Skeletal muscle satellite cell (primary cell): ENCODE measurements around the gene CAPN9.
A peak's percentile ranks its signal among the peaks of the same experiment; 100 is the strongest.

Experiments used
- H3K27me3 ChIP-seq: 2 replicates; pipeline ENCODE4 v1.7.0; 2013; ENCODE audit warnings: low read length; ENCODE audit not compliant: control insufficient read depth, insufficient read depth
- H3K36me3 ChIP-seq: 2 replicates; pipeline ENCODE4 v1.7.0; 2013; ENCODE audit warnings: mild to moderate bottlenecking, control low read depth, low read length; ENCODE audit not compliant: insufficient read depth
- H3K4me1 ChIP-seq: 2 replicates; pipeline ENCODE4 v1.7.0; 2013; ENCODE audit warnings: low read length; ENCODE audit not compliant: control insufficient read depth, insufficient read depth
- H3K4me2 ChIP-seq: 2 replicates; pipeline ENCODE4 v1.7.0; 2013; ENCODE audit warnings: mild to moderate bottlenecking, low read length
- H3K4me3 ChIP-seq: 2 replicates; pipeline ENCODE4 v1.7.0; 2013; ENCODE audit warnings: low read length
- H3K9ac ChIP-seq: 2 replicates; pipeline ENCODE4 v1.7.0; 2013; ENCODE audit warnings: mild to moderate bottlenecking, low read depth, low read length, moderate library complexity
- H3K9me3 ChIP-seq: replicated peaks from 2 replicates; pipeline ENCODE4 v1.7.0; 2013; ENCODE audit warnings: mild to moderate bottlenecking, control low read depth, low read length

Gene CAPN9

DNA sequence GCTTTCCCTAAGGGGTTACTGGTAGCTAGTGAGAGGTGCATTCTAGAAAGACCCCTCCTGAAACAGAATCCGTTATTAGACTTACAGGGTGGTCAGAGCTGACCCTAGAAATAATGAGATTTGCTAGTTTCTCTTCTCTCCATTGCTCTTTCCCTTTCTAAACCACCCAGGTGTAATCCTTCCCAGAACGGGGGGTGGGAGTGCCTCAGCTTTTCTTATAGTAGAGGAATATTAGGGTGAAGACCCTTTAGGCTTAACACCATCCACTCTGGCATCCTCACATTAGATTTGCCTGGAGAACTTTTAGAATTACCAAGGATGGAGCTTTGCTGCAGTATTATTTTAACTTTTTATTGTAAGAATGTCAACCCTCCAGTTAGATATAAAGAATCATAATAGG, 49.4 kb downstream of the CAPN9 start:
- no peaks in the 10 kb centered on the region for H3K9me3 ChIP-seq
- no peak overlapping the region for H3K4me2 ChIP-seq

DNA sequence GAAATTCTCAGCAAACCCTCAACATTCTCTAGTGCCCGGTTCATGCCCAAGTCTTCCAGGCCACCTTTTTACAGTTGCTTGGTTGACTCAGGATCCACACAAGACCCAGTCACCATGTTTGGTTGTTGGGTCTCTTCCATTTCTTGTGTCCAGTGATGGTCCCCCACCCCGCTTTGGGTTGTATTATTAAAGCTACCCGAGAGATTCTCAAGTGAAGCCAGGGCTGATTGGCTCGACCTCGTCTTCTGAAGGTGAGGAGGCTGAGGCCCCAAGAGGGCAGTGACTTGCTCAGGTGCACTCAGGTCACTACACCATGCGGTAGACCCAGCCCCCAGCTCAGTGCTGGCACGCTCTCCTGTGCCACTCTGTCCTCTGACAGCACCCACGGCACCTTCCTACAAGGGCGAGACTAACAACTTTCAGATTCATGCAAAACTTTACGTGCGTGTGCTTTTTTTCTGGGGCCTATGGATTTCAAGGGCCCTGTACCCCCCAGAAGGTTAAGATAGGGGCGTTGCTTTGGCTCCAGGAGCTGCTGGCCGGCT, 50.3 kb downstream of the CAPN9 start:
- Histone ChIP-seq H3K4me3 (no peak overlapping the region), H3K4me2 (no peak overlapping the region), H3K27me3 (peaks cover 2% of the 10 kb centered on the region), H3K9ac (no peak overlapping the region), H3K9me3 (no peaks in the 10 kb centered on the region), H3K36me3 (no peaks in the 10 kb centered on the region), H3K4me1 (no peaks in the 10 kb centered on the region)

More for the DNA sequence above, 49.4 kb downstream of the CAPN9 start:
- Histone ChIP-seq H3K36me3 (no peaks in the 10 kb centered on the region), H3K27me3 (peaks cover 2% of the 10 kb centered on the region), H3K4me3 (no peak overlapping the region), H3K4me1 (no peaks in the 10 kb centered on the region), H3K9ac (no peak overlapping the region)

DNA sequence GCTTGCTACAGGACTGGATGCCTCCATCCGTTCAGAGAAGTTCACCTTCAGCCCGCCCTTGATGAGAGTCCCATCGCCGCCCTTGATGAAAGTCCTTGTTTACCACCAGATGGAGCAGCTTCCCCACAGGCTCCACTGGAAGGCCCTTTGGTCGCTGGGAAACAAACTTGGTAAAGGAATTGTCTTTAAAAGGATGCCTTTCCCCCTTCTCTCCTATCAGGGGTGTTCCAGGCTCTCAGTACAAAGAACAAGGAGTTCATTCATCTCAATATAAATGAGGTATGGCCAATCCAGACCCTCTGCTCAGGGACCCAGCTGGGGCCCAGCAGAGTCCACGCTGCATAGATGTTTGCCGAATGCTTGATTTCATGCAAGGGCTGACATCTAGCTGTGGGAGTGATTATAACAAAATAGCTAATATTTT, 50.8 kb downstream of the CAPN9 start:
- Histone ChIP-seq H3K36me3 (no peaks in the 10 kb centered on the region), H3K27me3 (peaks cover 2% of the 10 kb centered on the region), H3K4me3 (no peak overlapping the region), H3K9ac (no peak overlapping the region), H3K4me1 (no peaks in the 10 kb centered on the region), H3K9me3 (no peaks in the 10 kb centered on the region), H3K4me2 (peak overlapping the region; percentile 36)

DNA sequence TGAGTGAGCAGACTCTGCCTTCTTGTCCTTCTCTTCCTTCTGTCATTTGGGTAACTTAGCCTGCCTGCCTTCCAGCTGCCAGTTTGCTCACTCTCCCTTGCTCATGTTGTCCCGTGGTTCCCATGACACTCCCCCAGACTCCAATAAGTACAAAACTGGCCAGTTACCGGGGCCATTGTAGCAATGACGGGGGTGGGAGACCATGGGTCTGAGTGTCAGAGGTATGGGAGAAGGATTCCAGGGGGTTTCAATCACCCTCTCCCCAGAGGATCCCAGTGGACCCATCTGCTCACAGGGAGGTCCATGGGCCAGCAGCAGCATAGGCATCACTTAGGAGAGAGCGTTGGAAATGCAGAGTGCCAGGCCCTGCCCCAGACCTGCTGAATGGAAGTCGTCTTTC, 51.3 kb downstream of the CAPN9 start:
- peaks cover 2% of the 10 kb centered on the region for H3K27me3 ChIP-seq

DNA sequence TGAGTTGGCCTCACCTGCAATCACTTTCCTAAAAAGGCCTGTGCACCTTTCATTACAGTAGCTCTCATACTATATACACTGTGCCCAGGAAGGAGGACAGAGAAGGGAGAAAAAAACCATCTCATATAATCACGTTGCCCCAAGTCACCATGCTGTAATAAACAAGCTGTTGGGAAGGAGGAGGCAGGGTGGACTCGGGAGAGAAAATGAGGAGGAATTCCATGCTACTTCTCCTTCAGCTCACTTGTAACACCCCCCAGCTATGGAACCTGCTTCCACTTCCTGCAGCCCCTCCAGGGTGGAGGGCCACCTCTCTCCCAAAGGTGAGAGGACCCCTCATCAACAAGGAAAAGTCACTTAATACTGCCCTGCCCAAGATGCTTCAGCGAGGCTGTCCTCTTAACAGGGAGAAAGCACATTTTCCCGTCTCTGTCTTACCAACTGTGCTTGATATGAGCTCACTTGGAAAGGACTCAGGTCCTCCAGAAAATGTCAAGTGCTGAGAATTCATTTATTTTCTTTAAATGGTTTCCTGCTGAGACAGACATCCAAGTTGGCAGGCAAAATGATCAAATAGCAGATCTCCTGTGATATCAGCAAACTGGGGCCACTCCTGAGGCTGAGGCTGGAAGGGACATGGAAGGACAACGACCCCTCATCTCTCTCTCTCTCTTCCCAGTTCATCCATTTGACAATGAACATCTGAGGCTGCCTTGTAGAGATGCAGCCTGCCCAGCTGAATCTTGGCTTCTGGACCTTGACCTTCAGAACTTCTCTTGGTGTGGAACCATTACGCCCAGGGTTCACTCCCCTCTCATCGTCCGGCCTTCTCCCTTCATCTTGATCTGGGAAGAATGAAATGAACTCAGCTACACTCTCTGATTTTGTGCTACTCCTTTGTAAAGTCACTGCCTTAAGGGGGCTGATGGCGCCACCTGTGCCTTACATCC, 54.0 kb downstream of the CAPN9 start:
- Histone ChIP-seq H3K36me3 (no peaks in the 10 kb centered on the region), H3K4me2 (no peak overlapping the region), H3K27me3 (no peaks in the 10 kb centered on the region), H3K4me1 (no peaks in the 10 kb centered on the region), H3K4me3 (no peak overlapping the region), H3K9me3 (no peaks in the 10 kb centered on the region), H3K9ac (no peak overlapping the region)

More for the DNA sequence above, 51.3 kb downstream of the CAPN9 start:
- Histone ChIP-seq H3K36me3 (no peaks in the 10 kb centered on the region), H3K4me1 (no peaks in the 10 kb centered on the region), H3K4me2 (no peak overlapping the region), H3K9ac (no peak overlapping the region), H3K4me3 (no peak overlapping the region), H3K9me3 (no peaks in the 10 kb centered on the region)

DNA sequence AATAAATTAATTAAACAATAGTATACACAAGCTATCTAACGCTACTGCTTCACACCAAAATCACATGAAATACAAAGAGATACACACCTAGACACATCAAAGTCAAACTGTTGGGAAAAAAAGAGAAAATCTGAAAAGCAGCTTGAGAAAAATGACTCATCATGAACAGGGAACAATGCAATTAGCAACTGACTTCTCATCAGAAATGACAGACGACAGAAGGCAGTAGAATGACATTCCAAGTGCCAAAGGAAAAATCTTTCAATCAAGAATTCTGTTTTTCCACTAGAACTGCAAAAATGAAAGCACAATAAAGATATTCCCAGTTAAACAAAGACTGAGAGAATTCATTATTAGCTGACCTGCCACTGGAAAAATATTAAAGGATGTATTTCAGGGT, 57.2 kb downstream of the CAPN9 start:
- Histone ChIP-seq H3K4me3 (no peak overlapping the region), H3K4me1 (no peaks in the 10 kb centered on the region), H3K27me3 (no peaks in the 10 kb centered on the region), H3K9ac (no peak overlapping the region), H3K9me3 (no peaks in the 10 kb centered on the region), H3K36me3 (no peaks in the 10 kb centered on the region), H3K4me2 (no peak overlapping the region)

DNA sequence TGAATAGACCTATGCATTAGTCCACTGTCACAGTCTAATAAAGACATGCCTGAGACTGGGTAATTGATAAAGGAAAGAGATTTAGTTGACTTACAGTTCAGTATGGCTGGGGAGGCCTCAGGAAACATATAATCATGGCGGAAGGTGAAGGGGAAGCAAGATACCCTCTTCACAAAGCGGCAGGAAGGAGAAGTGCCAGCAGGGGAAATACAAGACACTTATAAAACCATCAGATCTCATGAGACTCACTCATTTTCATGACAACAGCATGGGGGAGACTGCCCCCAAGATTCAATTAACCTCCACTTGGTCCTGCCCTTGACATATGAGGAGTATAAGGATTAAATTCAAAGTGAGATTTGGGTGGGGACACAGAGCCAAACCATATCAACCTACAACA, 59.4 kb downstream of the CAPN9 start:
- Histone ChIP-seq H3K4me3 (no peak overlapping the region), H3K36me3 (no peaks in the 10 kb centered on the region), H3K9ac (no peak overlapping the region), H3K9me3 (no peaks in the 10 kb centered on the region), H3K27me3 (no peaks in the 10 kb centered on the region), H3K4me1 (no peaks in the 10 kb centered on the region), H3K4me2 (no peak overlapping the region)

DNA sequence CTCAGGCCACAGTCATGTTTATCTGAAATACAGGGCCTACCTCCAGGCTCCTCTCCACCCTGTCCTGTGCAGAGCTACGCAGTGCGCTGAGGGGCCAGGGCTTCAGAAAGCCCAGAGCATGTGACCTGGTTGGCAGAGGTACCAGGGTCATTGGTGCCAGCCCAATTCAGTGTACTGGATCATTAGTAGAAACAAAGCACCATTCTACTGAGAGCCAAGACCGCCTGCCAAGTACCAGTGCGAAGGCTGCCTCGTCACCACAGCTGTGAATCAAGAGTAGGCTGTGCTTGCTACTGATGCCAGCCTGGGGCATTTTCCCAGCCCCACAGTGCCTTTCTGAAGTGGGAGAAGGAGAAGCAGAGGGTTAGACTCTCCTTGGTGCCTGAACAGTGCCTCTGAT, 59.8 kb downstream of the CAPN9 start:
- Histone ChIP-seq H3K4me1 (no peaks in the 10 kb centered on the region), H3K9me3 (no peaks in the 10 kb centered on the region), H3K9ac (no peak overlapping the region), H3K36me3 (no peaks in the 10 kb centered on the region), H3K4me2 (no peak overlapping the region), H3K4me3 (no peak overlapping the region), H3K27me3 (no peaks in the 10 kb centered on the region)

DNA sequence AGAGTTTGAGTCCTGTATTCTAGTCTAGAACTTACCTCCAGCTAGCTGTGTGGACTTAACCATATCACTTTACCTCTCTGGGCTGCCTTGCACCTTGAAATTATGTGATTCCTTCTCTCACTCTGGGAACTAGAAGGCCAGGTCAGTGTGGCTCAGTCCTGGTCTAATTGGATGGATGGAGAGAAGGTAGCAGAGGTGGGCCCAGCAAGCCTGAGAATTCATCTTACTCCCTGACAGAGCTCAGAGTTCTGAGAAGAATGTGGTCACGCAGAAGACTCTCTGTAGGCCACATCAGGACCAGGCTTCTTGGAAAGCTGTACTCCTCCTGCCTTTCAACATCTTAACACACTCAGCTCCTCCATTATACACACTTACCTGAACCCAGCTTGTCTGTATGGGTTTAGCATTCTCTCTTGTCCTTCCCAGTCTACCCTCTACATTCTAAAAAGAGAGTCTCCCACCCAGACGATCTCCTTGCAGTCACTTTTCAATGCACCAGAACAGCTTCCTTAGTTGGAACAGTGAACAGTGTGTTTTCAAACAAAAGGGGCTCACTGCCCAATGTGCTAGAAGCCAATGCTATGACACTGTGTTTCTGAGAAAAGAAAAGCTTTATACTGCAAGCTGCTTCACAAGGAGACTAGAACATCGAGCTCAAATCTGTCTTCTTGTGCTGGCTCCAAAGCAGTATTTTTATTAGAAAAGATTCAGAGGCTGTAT, 60.5 kb downstream of the CAPN9 start:
- Histone ChIP-seq H3K4me1 (no peaks in the 10 kb centered on the region), H3K9ac (no peak overlapping the region), H3K4me3 (no peak overlapping the region), H3K4me2 (no peak overlapping the region), H3K9me3 (peaks cover 6% of the 10 kb centered on the region), H3K36me3 (no peaks in the 10 kb centered on the region), H3K27me3 (no peaks in the 10 kb centered on the region)

DNA sequence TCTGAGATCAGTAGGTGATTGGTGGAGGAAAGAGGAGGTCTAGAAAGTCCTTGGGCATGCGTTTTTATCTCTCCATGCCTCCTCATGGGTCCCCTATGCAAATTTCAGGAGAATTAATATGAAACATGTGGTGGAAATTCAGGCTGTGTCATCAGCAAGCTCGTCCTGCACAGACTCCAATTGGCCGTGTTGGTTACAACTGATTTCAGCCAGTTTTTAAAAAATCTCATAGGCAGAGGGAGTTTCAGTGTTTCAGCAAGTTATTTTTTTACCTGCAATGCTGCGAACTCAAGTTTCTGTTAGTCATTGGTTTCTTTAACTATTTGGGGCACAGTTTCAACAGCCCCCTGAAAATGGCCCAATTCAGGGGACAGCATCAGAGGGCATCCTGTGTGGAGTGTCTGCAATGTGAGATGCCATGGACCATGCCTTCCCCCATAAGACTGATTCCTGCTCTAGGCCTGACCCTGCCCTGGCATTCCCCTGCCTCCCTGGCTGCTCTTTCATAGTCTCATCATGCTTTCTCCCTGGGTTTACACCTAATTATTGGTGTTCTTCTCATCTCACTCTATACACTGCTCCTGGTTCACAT, 61.2 kb downstream of the CAPN9 start:
- H3K4me1 ChIP-seq = no peaks in the 10 kb centered on the region
- no peak overlapping the region for H3K4me3 ChIP-seq
- no peaks in the 10 kb centered on the region for H3K36me3 ChIP-seq
- H3K9ac ChIP-seq = no peak overlapping the region
- H3K4me2 ChIP-seq = no peak overlapping the region
- no peaks in the 10 kb centered on the region for H3K27me3 ChIP-seq
- H3K9me3 ChIP-seq = peaks cover 7% of the 10 kb centered on the region

DNA sequence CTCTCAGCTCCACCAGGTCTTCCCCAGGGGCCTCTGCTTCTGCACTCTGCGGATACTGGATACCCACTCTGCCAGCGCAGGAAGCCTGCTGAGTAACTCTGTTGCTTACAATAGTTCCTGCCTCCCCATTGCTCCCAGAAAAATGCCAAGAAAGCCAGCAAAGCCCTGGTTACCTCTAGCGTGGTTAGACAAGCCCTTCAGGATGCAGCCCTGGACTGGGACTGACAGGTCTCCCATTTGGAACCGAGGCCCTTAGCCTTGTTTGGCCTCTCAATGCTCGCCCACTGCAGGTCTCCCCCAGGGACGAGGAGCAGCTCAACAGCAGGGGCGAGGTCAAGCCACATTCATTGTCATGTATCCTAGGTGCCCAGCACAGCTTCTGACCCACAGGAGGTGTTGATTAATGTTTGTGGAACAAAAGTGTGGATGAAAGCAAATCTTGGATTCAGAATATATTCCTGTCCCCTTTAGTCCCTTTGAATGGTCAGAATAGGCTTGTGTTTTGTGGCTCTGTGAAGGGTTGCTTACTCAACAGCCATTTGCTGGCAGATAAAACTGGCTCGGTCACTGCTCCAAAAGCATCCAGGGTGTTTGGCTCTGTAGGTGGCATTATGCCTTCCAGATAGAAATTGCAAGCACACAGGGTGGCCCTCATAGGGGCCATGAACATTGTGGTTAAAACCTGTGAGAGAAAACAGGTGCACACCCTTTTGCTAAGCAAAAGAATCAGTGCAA, 62.2 kb downstream of the CAPN9 start:
- Histone ChIP-seq H3K4me3 (no peak overlapping the region), H3K9ac (no peak overlapping the region), H3K36me3 (no peaks in the 10 kb centered on the region), H3K4me1 (no peaks in the 10 kb centered on the region), H3K9me3 (peaks cover 7% of the 10 kb centered on the region), H3K4me2 (no peak overlapping the region), H3K27me3 (no peaks in the 10 kb centered on the region)
